Glomerular visceral epithelial cell (primary cell): ENCODE results near the gene S100A11.

Experiments used
- DNase-seq: peaks from one replicate; pipeline ENCODE4 v3.0.0-alpha.2; 2016; ENCODE audit errors: extremely low spot score

Gene S100A11

DNA sequence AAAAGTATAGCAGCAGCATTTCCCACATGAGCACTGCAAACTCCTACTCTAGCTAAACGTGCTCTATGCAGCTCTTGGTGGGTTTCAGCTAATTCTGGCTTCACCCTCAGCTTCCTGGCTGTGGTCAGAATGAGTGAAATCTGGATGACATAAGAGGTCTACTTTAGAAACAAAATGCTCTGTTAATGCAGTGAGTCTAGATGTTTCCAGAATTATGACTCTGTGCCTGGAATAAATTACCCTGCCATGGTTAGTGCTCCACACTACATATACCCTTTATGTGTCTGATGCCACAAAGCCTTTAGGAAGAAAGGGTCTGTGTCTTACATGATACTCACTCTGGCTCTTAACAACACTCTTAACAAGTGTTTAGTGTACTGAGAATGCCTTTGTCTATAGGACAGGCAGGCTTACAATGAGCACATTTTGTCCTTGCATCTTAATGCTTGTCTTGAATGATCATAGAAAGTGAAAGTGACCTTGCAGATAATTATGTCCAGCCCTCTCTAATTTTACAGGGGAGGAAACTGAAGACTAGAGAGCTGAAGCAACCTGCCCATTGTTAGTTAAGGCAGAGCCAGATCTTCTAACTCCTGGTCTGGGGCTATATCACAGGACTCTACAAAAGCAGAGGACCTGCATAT, 52.4 kb downstream of the S100A11 start:
- no peak for DNase-seq
